GM19467 (cell line): Measurements from ENCODE around the gene QKI.

Experiments
- ATAC-seq: cut with Tn5 transposase; IDR thresholded peaks from one replicate; pipeline ENCODE4 v1.9.1; 2021; ENCODE audit warnings: mild to moderate bottlenecking, moderate library complexity; ENCODE audit not compliant: unreplicated experiment

Gene QKI

GRCh38 chr6:163527291-163527690 is 112.8 kb downstream of the QKI start:
- no peak for ATAC-seq

- ATAC-seq, result no peak
Measured at GRCh38 chr6:163529605-163530004, 115.1 kb downstream of the QKI start.

DNA sequence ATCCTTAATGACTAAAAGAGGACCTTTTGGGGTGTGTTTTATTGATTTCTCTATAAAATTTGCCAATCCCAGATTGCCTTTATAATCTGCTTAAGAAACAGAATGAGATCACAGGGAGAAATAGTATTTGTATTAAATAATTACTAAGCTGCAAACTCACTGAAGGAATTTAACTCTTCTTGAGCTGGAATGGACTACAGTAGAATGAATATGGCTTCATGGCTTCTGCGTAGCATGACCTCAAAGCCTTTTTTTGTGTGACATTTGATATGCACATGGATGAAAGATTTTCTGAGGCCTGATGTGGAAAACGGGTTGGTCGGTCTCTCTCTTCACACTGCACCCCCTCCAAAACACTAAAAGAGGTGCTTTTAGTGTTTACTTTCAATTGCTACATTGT is 115.9 kb downstream of the QKI start:
- ATAC-seq, result no peak

DNA sequence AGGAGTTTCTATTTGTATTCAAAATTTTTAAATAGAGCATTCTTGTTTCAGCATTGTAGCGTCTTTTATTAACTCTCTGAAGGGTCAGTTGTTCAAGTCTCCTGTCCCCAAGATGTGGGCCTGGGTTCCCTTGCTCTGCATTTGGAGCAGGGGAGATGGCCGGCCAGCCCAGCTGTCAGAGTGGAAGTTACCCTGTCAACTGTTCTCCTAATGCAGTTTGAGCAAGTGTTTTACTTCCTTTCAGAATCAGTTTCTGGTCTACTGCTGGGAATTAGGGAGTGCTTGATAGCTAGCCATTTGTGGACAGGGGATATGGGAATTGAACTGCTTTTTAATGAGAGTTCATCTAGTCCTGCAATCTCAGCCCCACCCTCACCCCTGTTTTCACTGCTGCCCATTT is 116.6 kb downstream of the QKI start:
- ATAC-seq, result no peak

DNA sequence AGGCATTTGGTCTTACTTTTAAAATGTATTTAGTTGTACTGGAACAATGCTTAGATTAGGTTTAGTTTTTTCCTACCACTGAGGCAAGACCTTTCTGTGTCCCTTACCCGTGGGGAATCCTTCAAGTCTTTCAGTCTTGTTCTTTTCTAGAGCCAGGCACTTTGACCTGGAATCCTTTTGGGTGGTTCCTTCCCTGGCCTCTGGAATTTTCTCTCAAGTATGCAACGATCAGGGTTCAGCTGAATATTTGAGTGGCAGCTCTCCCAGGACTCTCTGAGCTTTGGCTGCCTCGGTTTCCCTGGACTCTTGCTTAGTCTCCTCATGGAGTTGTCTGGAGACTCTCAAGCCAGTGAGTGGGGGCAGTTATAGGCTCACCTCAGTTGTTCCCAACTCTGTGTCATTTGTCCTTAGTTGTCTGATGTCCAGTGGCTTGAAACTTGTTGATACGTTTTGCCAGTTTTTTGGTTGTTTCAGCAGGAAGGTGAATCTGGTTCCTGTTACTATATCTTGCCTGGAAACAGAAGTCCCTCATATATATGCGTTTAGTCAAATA is 118.1 kb downstream of the QKI start:
- ATAC-seq, result no peak

GRCh38 chr6:163533443-163533842 is 118.9 kb downstream of the QKI start:
- no peak for ATAC-seq

- no peak for ATAC-seq
Measured at GRCh38 chr6:163536770-163537169, 122.3 kb downstream of the QKI start.

DNA sequence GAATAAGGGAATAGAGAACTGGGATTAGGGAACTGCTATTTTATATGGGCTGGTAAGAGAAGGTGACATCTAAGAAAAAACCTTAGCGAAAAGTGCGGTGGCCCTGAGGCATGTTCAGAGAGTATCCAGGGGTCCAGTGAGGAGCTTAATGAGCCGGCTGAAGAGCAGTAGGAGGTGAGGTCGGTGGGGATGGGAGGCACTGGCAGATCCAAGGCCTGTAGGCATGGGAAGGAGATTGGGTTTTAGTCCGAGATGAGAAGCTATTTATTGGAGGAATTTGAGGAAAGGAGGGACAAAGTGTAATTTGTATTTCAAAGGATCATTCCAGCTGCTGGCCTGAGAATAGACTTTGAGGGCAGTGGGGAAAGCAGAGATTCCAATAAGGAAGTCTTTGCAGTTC is 123.8 kb downstream of the QKI start:
- ATAC-seq, result no peak

- ATAC-seq, result no peak
Measured at GRCh38 chr6:163539101-163539762, 124.7 kb downstream of the QKI start.

DNA sequence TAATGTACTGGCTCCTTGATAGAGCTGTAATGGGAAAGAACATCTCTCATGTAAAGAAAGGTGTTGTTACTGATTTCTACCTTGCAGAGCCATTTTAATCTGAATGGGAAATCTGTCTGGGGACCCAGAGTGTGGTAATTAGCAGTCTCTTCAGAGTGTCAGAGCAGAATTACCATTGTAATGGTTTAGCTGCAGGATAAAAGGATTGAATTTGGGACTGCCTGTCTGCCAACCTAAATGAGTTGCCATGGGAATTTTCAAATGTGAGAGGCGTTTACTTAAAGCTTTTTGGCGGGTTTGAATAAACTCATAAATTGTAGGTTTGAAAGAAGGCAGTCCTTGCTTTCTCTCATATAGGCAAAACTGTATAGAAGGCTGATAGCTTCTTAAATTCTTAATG is 128.8 kb downstream of the QKI start:
- ATAC-seq, result no peak

- no peak for ATAC-seq
Measured at GRCh38 chr6:163545370-163545769, 130.9 kb downstream of the QKI start.

DNA sequence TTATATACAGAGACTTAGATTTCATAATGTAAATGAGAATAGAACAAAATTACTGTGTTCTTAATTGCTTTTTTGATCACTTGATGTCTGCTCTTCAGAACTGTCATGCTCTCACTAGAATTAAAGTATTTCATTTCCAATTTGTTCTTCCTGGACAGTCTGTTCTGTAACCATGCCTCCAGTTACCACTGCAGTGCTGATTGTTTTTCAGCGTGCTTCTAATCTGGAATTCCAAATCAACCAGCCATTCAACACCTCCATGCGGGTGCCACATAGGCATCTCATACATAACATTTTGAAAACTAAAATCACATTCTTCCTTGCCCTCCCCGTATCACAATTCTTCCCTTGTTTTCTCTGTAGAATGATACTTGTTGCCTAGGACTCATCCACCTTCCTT is 132.8 kb downstream of the QKI start:
- ATAC-seq, result no peak

DNA sequence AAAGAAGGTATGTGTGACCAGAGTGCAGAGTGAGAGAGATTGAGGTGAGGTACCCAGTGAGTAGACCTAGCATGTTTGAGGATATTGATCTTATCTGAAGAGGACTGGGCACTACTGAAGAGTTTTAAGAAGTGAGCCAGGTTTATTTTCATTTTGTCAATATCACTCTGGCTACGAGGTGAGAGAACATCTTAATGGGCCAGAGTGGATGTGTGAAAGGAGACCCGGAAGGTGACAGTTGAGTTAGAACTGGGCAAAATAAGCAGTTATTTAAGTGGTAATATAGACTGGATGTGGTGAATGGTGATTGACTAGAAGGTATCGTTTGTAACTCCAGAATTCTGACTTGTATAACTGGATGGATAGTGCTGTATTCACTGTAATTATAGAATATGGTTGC is 134.1 kb downstream of the QKI start:
- ATAC-seq, result no peak

DNA sequence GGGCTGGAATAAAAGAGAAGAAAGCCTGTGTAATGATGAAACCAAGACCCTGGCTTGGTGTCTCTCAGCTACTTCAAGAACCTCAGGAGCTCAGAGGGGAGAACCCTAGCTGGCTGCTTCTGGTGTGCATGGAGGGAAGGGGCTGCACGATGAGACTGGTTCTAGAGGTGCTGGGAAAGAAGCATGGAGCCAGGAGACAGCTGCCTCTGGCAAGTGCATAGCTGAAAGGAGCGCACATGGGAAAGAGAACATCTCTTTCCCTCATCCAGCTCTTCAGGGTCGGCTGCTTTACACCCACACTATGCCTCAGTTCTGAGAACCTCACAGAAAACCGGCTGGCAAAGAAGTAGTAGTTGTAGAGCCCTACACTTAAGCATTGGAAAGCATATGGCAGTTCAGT is 139.5 kb downstream of the QKI start:
- ATAC-seq, result no peak

DNA sequence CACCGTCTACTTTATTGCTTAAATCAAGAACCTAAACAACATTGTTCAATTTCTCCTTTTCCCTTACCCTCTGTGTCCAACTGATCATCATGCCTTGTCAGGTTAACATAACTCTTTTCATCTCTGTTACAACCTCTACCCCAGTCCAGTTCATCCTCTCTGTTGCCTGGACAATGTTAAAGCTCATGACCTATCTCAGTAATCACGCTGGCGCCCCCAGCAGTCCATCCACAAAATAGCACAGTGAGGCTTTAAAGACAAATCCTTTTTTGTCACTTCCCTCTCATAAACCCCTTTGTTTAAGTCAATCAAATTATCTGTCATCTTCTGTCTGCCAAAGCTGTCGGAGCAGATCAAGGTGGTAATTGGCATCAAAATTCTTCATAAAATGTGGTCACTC is 140.1 kb downstream of the QKI start:
- peak; percentile 45 for ATAC-seq

- no peak for ATAC-seq
Measured at GRCh38 chr6:163559661-163560060, 145.1 kb downstream of the QKI start.

GRCh38 chr6:163563318-163563717 is 148.8 kb downstream of the QKI start:
- ATAC-seq, result no peak

DNA sequence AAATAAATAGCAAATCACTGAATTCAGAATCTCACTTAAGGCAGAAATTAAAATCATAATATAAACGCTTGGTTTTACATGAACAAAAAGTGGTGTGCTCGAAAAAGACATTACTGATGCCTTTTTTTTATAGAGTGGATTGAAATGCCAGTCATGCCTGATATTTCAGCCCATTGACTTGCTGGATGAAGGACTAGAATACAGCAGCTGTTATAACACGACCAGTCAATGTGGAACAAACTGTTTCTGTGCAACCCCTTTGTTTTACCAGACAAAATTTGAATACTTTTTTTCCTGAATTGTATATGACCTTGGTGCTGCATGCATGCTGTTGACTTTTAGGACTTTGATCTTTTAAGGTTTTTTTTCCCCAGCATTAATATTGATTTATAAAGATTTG is 150.0 kb downstream of the QKI start:
- no peak for ATAC-seq

DNA sequence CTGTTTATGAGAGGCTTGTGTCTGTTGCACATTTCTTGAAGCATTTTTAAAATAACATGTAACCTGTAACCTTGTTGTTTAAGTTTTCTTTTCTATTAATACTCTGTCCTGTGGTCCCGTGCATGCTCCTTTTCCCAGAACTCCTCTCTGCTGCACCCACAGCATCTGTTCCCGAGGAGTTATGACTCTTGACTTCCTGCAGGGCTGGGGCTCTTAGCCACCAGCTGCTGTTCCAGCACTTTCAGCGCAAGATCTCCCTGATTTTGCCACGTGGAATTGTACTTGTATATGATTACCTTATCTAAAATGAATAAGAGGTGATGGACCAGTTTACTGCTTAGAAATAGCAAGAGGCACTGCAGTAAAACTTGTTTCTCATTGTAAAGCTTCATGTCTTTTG is 150.6 kb downstream of the QKI start:
- ATAC-seq, result no peak

DNA sequence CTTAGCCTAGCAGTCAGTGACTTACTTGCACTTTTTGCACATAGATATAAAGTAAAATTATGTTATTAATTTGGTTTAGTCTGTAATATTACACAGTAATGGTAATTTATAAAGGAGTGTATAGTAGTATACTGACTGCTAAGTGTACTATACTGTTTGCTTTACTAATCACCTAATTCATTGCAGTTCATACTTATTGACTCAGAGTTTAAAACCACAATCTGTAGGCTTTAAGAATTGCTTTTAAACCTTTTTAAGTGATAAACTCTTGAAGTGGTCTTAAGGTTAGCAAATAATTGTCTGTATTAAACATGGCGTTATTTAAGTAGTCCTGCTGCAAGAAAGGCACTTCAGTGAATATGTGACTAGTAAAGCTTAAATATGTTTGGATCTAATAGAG is 151.5 kb downstream of the QKI start:
- ATAC-seq, result no peak

- ATAC-seq, result no peak
Measured at GRCh38 chr6:163568275-163568674, 153.8 kb downstream of the QKI start.

GRCh38 chr6:163570579-163571231 is 156.2 kb downstream of the QKI start:
- no peak for ATAC-seq

GRCh38 chr6:163571730-163572129 is 157.2 kb downstream of the QKI start:
- ATAC-seq, result no peak
